Measurements from ENCODE around the gene UBR4.

UBR4 gene

DNA sequence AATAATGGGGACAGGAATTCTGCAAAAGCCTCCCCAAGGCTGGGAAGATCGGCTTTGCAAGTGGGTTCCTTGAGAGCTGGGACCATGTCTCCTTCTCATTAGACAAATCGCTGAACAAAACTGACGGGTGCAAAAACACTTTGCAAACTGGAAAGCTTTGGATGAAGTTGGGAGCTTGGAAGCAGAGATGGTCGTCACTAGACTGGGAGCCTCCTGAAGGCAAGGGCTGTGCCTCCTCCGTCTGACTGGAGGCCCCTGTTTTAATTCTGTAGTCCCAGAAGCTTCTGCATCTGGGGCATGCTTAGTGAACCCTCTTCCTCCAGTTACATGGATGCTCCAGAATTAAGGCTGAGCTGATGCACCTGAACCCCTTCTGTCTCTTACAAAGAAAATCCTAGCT lies 171.3 kb downstream of the UBR4 start:
- no peak overlapping the region for H3K4me3 ChIP-seq (ENCODE audit: low read depth, low read length)

DNA sequence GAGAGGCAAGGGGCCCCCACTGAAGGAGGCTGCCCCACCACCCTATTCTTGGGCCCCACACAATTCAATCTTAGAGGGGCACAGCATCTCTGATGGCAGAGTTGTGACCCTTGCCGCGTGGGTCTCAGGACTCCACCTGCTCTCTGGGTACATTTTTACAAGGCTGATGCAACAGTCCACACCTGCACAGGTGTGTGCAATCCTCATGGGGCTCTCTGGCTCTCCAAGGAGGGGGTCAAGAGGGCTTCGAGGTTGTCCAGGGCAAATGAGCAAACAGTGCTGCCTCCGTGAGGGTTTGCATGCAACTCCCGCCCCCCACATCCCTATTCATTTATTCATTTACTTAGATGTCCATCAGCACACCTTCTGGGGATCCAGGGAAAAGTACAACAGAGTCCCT lies 172.0 kb downstream of the UBR4 start:
- H3K4me3 ChIP-seq (ENCODE audit: low read depth, low read length), result no peak overlapping the region

DNA sequence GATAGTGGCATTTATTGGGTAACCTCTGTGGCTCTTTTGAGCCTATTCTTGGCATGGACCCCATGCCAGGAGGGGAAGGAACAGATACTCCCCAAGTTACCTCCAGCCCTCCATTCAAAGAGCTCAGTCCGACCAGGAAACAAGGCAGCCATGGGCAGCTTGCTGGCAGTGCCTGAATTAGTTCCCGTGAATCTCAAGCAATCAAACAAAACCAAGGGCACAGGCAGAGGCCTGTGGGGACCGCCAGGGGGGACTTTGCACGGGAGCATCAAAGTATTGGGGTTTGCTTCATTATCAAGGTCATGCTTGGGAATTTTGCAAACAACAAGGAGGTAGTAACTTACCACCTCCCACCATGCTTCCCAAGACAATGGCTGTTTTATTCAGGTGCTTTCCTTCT lies 172.4 kb downstream of the UBR4 start:
- no peak overlapping the region for H3K4me3 ChIP-seq (ENCODE audit: low read depth, low read length)

DNA sequence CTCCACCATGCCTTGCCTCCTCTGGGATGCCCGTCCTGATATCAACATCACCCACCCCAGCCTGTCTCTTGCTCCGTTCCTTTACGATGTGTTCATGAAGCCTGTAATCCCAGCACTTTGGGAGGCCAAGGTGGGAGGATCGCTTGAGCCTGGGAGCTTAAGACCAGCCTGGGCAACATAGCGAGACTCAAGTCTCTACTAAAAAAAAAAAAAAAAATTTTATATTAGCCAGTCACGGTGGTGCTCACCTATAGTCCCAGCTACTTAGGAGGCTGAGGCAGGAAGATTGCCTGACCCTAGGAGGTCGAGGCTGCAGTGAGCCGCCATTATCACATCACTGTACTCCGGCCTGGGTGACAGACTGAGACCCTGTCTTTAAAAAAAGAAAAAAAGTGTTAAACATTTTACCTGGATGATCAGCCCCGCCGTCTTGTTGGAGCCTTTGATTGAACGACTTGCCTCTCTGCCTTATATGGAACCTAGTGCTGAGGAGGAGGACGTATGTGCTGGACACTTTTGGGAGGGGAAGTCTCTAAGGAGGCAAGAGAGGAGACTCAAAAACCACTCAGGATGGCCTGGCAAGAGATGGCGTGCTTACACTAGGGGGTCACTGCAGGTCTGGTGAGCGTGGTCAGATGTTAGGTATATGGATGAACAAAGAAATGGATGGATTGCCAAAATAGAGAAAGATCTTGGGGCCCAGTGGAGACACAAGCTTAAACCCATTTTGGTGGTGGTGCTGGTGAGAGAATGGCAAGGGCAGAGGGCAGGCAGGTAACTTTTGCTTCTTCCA lies 173.1 kb downstream of the UBR4 start:
- no peak overlapping the region for H3K4me3 ChIP-seq (ENCODE audit: low read depth, low read length)

DNA sequence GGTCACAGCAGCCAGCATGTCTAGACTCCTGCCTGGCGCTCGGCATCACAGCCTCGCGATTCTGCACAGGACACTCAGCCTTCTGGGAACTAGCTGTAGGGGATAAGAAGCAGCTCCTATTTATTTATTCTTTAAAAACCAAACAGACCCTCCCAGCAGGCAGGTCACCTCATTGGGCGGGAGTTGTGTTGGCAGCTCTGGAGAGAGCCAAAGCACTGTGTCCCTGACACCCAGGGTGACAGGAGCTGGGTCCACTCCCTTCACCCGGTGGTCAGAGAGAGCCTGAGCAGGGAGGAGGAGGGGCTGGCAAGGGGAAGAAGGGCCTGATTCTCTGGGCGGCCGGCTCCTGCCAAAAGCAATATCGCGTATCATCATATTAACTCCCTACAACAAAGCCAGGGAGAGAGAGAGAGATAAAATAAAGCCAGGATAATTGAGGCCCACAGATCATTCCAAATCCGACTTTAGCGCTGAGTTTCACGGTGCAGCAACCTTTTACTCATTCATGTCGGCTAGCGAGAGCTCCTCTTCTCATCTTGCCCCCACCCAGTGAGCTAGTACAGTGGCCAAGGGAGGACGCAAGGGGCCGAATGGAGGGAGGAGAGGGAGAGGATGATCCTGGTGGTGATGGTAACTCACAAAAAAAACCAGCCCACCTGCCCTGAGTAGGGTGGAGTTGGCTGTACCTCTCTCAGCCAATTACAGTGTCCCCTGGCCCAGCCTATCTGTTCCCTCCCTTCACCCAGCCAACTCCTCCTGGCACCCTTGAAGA lies 173.8 kb downstream of the UBR4 start:
- no peak overlapping the region for H3K4me3 ChIP-seq (ENCODE audit: low read depth, low read length)

DNA sequence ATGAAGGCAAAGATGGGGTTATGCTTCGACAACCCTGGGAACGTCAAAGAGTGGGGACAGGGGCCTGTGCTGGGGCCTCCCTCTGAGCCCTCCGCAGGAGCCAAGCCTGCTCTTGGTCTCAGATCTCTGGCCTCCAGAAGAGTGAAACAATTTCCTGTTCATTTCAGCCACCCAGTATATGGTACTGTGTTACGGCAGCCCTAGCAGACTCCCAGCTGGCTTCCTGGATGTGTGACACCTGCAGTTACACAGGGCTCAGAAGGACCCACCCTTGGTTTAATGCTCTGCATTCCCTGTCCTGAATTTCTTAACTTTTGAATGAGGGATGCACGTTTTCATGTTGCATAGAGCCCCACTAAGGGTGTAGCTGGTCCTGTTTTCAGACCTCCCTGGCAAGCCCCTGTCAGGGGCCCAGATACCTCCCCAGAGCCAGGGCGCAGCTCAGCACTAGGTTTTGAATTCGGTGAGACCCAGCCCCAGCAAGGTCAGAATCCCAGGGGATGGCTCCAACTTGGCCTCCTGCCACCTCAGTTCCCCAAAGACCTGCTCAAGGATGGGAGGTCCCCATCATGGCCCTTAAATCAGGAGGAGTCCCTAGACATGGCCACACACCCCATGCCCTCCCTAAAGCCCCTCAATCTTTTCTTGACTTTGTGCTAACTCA lies 174.6 kb downstream of the UBR4 start:
- H3K4me3 ChIP-seq (ENCODE audit: low read depth, low read length), result no peak overlapping the region

DNA sequence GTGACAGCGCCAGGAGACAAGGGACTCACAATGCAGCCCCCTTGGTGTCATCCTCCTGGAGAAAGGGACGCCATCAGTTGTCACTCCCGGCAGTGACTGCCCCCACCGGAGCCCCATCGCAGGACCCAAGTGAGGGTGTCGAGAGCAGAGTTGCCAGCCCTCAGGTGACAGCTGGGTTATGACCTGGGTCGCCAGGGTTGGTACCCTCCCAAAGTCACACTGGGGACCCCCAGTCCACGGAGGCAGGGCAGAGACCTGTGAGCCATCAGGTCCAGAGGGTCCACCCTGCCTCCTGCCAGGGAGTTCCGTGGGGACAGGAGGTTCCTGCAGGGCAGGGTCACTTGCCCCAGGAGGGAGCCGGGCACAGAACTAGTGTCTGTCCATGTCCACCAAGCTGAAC lies 175.3 kb downstream of the UBR4 start:
- no peak overlapping the region for H3K4me3 ChIP-seq (ENCODE audit: low read depth, low read length)

DNA sequence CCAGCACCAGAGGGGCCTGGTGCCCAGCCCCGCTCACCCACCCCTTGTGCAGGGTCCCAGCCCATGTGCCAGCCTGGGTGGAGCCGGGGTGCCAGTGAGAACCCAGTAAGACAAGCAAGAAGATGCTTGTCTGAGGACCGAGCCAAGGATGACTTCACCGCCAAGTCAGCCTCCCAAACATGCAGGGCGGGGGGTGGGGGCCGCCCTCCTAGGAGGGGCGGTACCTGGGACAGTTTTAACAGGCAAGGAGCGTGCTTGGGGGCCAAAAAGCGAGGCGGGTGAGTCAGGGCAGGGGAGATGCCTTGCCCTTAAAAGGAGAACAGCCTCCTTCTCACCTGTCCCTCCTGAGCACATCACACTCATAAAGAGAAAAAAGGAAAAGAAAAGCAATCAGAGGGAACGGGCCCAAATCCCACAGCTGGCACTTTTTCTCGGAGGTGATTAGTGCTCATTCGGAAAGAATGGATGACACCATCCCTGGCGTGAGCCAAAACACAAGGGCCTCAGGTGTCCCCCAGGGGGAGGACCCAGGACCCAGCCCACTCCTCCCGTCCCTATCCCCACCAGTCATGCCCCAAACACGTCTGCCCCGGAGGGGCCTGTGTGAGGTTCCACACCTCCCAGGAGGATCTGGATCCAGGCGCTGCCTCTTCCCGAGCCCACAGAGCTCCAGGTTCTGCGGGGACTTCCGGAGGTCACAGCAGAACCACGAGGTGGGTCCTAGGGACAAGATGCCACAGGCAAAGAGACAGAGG lies 176.0 kb downstream of the UBR4 start:
- H3K4me3 ChIP-seq (ENCODE audit: low read depth, low read length), result no peak overlapping the region

DNA sequence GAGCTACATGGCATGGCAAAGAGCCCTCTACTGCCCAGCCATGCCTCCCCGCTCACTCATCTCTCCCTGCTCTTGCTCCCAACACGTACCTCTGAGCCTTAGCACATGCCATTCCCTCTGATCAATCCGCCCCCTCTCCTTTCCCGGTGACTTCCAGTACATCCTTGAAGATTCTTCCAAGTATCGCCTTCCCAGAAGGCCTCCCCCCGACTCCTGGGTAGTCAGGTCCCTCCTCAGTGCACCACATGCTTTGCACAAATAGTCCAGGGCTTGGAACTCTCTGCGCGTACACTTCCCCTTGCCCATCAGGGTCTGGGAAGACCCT lies 176.6 kb downstream of the UBR4 start:
- no peak overlapping the region for H3K4me3 ChIP-seq (ENCODE audit: low read depth, low read length)

DNA sequence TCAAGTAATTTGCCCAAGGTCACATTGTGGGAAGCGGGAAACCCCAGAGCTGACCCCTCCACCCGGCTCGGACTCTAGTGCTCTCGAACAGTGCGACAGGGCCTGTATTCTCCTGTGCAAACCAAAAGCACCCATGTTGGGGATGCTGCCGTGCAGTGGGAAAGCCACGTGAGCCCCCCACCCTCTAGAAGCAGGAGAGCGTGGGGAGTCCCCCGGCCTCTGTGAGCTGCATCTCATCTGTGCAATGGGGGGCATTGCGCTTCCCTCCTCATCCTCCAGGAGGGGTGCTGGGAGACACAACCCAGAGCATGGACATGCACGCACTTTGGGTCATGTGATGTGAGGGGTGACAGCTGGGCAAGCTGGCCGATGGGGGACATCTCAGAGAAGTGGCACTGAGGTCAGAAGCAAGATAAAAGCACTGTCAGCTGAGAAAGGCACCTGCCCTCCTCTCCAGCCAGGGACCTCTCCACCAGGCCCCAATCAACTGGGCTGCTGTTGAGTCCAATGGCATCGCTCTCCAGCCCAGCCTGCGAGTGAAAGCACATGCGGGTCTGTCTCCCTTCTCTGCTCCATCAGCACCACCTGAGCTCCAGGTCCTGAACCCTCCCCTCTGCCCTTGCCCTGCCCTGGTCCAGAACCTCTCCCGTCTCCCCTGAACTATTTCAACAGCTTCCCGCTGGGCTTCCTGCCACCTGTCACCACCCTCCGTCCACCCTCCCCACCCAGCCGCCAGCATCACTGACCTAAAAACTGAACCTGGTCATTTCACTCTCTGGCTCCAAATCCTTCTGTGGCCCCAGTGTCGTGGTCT lies 177.2 kb downstream of the UBR4 start:
- no peak overlapping the region for H3K4me3 ChIP-seq (ENCODE audit: low read depth, low read length)

DNA sequence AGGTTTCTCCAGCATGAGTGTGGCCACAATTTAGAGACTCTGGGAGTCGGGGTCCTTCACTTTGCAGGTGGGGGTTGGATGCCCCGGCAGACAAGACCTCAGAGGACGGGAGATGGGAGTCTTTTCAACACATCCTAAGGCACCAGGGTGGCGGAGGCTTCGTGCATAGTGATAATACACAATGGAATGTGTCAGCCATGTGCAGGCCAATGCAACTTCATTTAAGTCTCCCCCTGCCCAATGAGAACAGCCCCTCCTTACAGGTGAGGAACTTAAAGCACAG lies 177.7 kb downstream of the UBR4 start:
- H3K4me3 ChIP-seq (ENCODE audit: low read depth, low read length), result no peak overlapping the region

DNA sequence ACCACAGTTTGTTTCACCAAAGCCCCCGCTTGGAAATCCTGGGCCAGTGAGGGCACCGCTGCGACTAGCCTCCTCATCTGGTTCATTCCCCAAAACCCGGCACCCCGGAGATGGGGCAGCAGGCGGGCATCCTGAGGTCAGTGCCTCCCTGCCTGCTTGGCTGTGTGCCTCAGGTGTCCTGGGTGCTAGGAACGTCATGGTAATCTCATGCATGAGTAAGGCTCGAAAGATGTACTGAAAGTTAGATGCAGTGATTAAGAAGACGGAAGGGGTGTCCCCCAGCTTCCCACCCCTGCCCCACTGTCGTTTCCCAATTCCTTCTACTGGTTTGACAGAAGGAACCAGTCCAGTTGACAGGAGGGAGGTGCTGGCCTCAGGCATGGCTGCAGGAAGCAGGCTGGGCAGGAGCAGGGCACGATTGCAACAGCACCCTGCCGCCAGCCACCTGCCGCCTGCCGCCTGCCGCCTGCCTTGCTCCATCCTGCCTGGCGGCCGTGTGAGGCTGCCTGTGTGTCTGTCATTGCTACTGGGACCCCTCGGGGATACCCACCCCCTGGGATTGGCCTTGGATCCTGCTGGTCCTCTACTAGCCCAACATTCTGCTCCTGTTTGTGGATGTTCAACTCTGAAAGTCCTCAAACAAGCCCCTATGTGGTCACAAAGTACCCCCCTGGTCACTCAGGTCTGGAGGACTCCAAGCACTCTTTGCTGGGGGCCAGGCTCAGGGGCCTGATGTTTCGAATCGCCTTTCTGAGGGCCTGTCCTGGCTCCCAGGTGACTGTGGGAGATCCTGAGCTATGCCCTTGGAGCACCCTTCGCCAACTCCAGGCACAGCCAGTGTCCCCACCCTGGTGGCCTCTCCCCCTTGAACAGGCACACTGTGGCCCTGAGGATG lies 180.6 kb downstream of the UBR4 start:
- H3K4me3 ChIP-seq (ENCODE audit: low read depth, low read length), result no peak overlapping the region

DNA sequence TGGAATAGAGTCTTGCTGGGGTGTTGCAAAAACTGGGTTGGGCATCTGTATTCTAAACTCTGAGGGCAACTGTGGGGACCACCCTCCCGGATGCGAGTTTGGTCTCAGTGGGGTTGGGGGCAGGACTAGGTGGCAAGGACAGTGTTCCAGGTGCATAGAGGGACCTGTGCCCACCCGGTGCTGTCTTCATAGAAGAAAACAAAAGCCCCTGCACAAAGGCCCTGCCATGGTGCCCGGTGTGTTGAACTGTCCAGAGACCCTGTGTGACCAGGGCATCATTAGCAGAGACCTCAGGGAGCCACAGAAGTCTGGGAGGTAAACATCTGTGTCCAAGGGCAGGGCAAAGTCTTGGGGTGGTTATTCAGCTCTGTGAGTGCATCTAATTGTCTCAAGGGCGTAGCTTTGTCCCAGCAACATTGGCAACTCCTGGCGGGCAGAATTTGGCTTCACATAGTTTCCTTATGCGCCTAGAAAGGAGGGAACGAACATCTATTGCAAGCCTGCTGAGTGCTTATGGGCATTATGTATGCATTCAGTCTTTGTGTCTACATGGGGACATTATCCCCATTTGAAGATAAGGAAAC lies 181.4 kb downstream of the UBR4 start:
- no peak overlapping the region for H3K4me3 ChIP-seq (ENCODE audit: low read depth, low read length)

DNA sequence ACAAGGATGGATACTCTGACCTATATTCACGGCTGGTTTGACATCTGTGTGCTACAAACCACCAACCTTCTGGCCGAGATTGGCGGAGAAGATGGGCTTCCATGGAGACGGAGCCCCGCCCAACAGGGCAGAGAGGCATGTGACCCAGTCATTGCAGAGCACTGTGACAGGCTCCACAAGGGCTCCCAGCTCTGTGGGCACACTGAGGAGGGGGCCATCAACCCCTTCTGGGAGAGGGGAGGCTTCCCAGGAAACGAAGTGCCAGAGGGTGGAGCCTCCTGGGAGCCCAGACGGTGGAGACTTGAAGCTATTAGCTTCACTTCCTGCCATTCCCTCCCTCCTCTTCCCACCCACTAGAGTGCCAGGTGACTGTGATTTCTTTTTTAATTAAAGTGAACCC lies 182.0 kb downstream of the UBR4 start:
- no peak overlapping the region for H3K4me3 ChIP-seq (ENCODE audit: low read depth, low read length)
